CD14-positive monocyte (primary cell): ENCODE data around the gene SCN3A. TPM values are rescaled to one million over a fixed set of nuclear protein-coding genes. Genes with fewer than 3 reads are reported as not detected.

ENCODE experiments used
- DNase-seq, 3 donors: peaks; one replicate each; pipeline ENCODE4 v3.0.0-alpha.2; 2011 to 2022
- H2AFZ ChIP-seq: 2 replicates; pipeline ENCODE4 v1.6.0; 2012; ENCODE audit warnings: mild to moderate bottlenecking, low read depth, low read length, inconsistent platforms; ENCODE audit not compliant: insufficient read depth, poor library complexity, severe bottlenecking
- H3K27ac ChIP-seq, 2 donors: 1 replicate in 1 of 2; 2 replicates in 1 of 2; pipeline ENCODE4 v1.5.1; 2012 to 2013; ENCODE audit warnings: low read length in 2 of 2, control low read depth in 1 of 2, inconsistent platforms in 1 of 2, low read depth in 1 of 2, mild to moderate bottlenecking in 1 of 2
- H3K27me3 ChIP-seq, 2 donors: one replicate each; pipeline versions ENCODE4 v1.6.0 to v1.6.1; 2011 to 2013; ENCODE audit warnings: low read length in 2 of 2; ENCODE audit not compliant: control insufficient read depth in 2 of 2, insufficient read depth in 2 of 2
- H3K36me3 ChIP-seq, 2 donors: replicated peaks in 1 of 2; 1 replicate in 1 of 2; 2 replicates in 1 of 2; pipeline versions ENCODE4 v1.5.1 to v1.6.1; 2012 to 2013; ENCODE audit warnings: low read length in 2 of 2, control low read depth in 1 of 2, inconsistent platforms in 1 of 2, mild to moderate bottlenecking in 1 of 2; ENCODE audit not compliant: insufficient read depth in 2 of 2, control insufficient read depth in 1 of 2
- H3K4me1 ChIP-seq, 2 donors: 1 replicate in 1 of 2; 2 replicates in 1 of 2; pipeline versions ENCODE4 v1.5.1 to v1.6.1; 2012 to 2013; ENCODE audit warnings: low read length in 2 of 2, control low read depth in 1 of 2, inconsistent platforms in 1 of 2, mild to moderate bottlenecking in 1 of 2, moderate library complexity in 1 of 2; ENCODE audit not compliant: insufficient read depth in 2 of 2, control insufficient read depth in 1 of 2
- H3K4me2 ChIP-seq: replicated peaks from 2 replicates; pipeline ENCODE3; 2012; ENCODE audit warnings: low read length, moderate library complexity, mild to moderate bottlenecking; ENCODE audit not compliant: poor library complexity, severe bottlenecking; ENCODE audit errors: extremely low read depth
- H3K4me3 ChIP-seq, 3 experiments: fragments of 200-600 bp in 1 of 3; sonication (generic) in 1 of 3; replicated peaks in 1 of 3; 1 replicate in 2 of 3; 2 replicates in 1 of 3; pipeline ENCODE4 v1.5.1; 2011 to 2013; ENCODE audit warnings: low read length in 3 of 3, mild to moderate bottlenecking in 3 of 3, control low read depth in 2 of 3, low read depth in 2 of 3, inconsistent platforms in 1 of 3, moderate library complexity in 1 of 3
- H3K79me2 ChIP-seq: 2 replicates; pipeline ENCODE4 v1.6.0; 2012; ENCODE audit warnings: mild to moderate bottlenecking, control low read depth, inconsistent platforms, low read length, moderate library complexity; ENCODE audit not compliant: insufficient read depth
- H3K9ac ChIP-seq: 2 replicates; pipeline ENCODE4 v1.6.0; 2017; ENCODE audit warnings: low read length, mild to moderate bottlenecking; ENCODE audit not compliant: insufficient read depth, poor library complexity, severe bottlenecking
- H3K9me3 ChIP-seq, 2 donors: replicated peaks in 1 of 2; 1 replicate in 1 of 2; 2 replicates in 1 of 2; pipeline versions ENCODE4 v1.5.1 to v1.6.1; 2012 to 2013; ENCODE audit warnings: low read length in 2 of 2, control low read depth in 1 of 2; ENCODE audit not compliant: control insufficient read depth in 1 of 2, insufficient read depth in 1 of 2
- H4K20me1 ChIP-seq: 2 replicates; pipeline ENCODE4 v1.6.0; 2012; ENCODE audit warnings: mild to moderate bottlenecking, low read length, control low read depth, moderate library complexity; ENCODE audit not compliant: insufficient read depth
- H3K27ac Mint-ChIP-seq, 7 donors: one replicate each; pipeline ENCODE4 v1.8.0; 2020; ENCODE audit warnings: mild to moderate bottlenecking in 7 of 7, mixed read lengths in 7 of 7, moderate library complexity in 6 of 7, inconsistent platforms in 2 of 7
- H3K27me3 Mint-ChIP-seq, 3 donors: one replicate each; pipeline ENCODE4 v1.8.0; 2021 to 2022; ENCODE audit warnings: low read depth in 3 of 3, mild to moderate bottlenecking in 3 of 3, mixed read lengths in 3 of 3, moderate library complexity in 3 of 3, inconsistent platforms in 1 of 3
- H3K36me3 Mint-ChIP-seq, 2 donors: one replicate each; pipeline ENCODE4 v1.8.0; 2020; ENCODE audit warnings: mixed read lengths in 2 of 2, inconsistent platforms in 1 of 2, mild to moderate bottlenecking in 1 of 2
- H3K4me1 Mint-ChIP-seq: one replicate; pipeline ENCODE4 v1.8.0; 2020; ENCODE audit warnings: mild to moderate bottlenecking, mixed read lengths
- H3K4me3 Mint-ChIP-seq, 2 donors: one replicate each; pipeline ENCODE4 v1.8.0; 2020; ENCODE audit warnings: mild to moderate bottlenecking in 2 of 2, mixed read lengths in 2 of 2, moderate library complexity in 1 of 2
- H3K9me3 Mint-ChIP-seq, 7 donors: one replicate each; pipeline ENCODE4 v1.8.0; 2020 to 2022; ENCODE audit warnings: mixed read lengths in 7 of 7, mild to moderate bottlenecking in 6 of 7, moderate library complexity in 6 of 7, inconsistent platforms in 2 of 7
- WGBS: methylation state at CpG from one replicate; pipeline ENCODE4 v1.1.5; 2013; ENCODE audit warnings: missing lambda C conversion rate; ENCODE audit not compliant: insufficient coverage; 5-methylcytosine and 5-hydroxymethylcytosine counted together
- intact Hi-C, 2 donors: fragments of 100-400 bp; cut with micrococcal nuclease; formaldehyde crosslinking; loops; one replicate each; pipeline versions ENCODE4 v1.15.0 to v1.15.1; 2023
- polyA plus RNA-seq, 3 donors: library from polyadenylated mRNA; depleted of rRNA in 1 of 3; unstranded in 2 of 3; stranded (reverse) in 1 of 3; fragments of 300-500 nt in 2 of 3; fragments of >200 nt in 1 of 3; fragmentation: Illumina TruSeq in 2 of 3; gene quantifications; 1 replicate in 2 of 3; 2 replicates in 1 of 3; pipeline ENCODE4 v1.2.3, GENCODE V29; 2012 to 2021
- TF ChIP-seq, protein P1 (sequence below): fragments of 200-600 bp; IDR thresholded peaks from one replicate; pipeline ENCODE4 v1.8.0; 2022; ENCODE audit warnings: antibody characterized with exemption, mild to moderate bottlenecking

SCN3A gene
- polyA plus RNA-seq, 3 donors = 0.03 TPM; not detected in 2

DNA sequence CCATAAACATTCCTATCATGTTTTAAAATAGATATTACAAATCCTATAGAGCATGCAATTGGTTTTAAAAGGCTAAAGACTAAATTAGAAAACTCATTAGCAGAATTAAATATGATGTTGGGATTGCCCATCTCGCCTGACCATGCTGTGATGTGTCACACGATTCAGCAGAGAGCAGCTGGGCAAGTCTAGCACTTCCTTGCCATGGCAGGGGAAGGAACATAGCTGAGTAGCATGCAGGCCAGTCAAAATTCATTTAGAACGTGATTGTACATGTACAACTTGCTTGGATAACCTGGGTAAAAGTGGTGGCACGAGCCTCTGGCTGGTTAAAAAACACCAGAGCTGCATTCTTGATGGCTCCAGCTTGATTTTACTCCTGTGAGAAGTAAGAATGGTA is 81.3 kb downstream of the SCN3A start:
- 89% methylated on average over 4 of the region's 4 CpGs for WGBS
- TF ChIP-seq, protein P1, sequence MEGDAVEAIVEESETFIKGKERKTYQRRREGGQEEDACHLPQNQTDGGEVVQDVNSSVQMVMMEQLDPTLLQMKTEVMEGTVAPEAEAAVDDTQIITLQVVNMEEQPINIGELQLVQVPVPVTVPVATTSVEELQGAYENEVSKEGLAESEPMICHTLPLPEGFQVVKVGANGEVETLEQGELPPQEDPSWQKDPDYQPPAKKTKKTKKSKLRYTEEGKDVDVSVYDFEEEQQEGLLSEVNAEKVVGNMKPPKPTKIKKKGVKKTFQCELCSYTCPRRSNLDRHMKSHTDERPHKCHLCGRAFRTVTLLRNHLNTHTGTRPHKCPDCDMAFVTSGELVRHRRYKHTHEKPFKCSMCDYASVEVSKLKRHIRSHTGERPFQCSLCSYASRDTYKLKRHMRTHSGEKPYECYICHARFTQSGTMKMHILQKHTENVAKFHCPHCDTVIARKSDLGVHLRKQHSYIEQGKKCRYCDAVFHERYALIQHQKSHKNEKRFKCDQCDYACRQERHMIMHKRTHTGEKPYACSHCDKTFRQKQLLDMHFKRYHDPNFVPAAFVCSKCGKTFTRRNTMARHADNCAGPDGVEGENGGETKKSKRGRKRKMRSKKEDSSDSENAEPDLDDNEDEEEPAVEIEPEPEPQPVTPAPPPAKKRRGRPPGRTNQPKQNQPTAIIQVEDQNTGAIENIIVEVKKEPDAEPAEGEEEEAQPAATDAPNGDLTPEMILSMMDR = no peak

DNA sequence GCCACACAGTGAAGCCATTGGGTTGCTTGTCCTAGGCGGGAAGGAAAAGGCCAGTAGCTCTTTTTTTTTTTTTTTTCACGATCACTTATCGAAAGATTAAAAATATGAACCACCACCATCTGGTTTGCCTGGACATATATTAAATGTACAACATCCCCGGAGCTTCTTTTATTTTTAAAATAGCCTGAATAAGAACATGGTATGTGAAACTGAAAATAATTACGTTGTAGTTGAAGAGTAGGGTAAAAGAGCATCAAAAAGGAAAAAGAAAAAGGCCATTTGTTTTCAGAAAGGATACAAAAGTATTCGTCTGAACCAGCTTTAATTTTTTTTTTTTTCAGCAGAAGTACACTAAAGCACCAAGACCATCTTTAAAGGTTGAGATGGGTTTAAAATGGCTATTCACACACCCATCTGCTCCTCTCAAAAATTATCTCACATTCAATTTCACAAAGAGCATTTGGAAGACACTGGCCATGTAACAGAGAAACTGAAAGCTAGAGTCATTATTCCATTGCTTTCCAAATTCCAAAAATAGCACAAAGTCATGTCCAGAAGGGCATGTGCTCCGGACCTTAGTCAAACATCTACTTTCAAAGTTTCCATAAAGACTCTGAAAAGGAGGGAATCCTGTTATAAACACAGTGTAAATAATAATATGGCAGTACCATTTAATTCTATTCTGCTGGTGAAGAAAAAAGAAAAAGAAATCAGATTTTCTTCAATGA is 82.9 kb downstream of the SCN3A start:
- Histone ChIP-seq H3K9me3 (no peaks in the 10 kb centered on the region), H4K20me1 (no peaks in the 10 kb centered on the region), H3K27ac (no peak overlapping the region), H3K4me2 (no peak overlapping the region), H3K4me3 (no peak overlapping the region), H3K27me3 (no peaks in the 10 kb centered on the region), H3K36me3 (no peaks in the 10 kb centered on the region), H3K79me2 (no peaks in the 10 kb centered on the region), H3K4me1 (no peaks in the 10 kb centered on the region), H3K9ac (no peak overlapping the region), H2AFZ (no peak overlapping the region)
- intact Hi-C loops = no loop called here
- TF ChIP-seq, protein P1 = no peak
- Mint-ChIP-seq H3K27me3 (no peaks in the 10 kb centered on the region), H3K9me3 (peaks cover 0 to 2% (median 1%) of the 10 kb centered on the region in 7 donors), H3K36me3 (no peaks in the 10 kb centered on the region), H3K4me3 (no peak overlapping the region), H3K4me1 (no peaks in the 10 kb centered on the region), H3K27ac (no peak overlapping the region)
- DNase-seq = no peak
- no CpG with 5 or more reads among the region's 7 CpGs for WGBS

More for the DNA sequence above, 81.3 kb downstream of the SCN3A start:
- Mint-ChIP-seq H3K36me3 (no peaks in the 10 kb centered on the region), H3K4me1 (no peaks in the 10 kb centered on the region), H3K27me3 (no peaks in the 10 kb centered on the region), H3K9me3 (peaks cover 0 to 4% (median 1%) of the 10 kb centered on the region in 7 donors), H3K4me3 (no peak overlapping the region), H3K27ac (no peak overlapping the region)
- Histone ChIP-seq H3K4me2 (no peak overlapping the region), H3K79me2 (no peaks in the 10 kb centered on the region), H2AFZ (no peak overlapping the region), H3K27me3 (no peaks in the 10 kb centered on the region), H3K36me3 (no peaks in the 10 kb centered on the region), H3K27ac (no peak overlapping the region), H3K9me3 (no peaks in the 10 kb centered on the region), H3K9ac (no peak overlapping the region), H3K4me3 (no peak overlapping the region), H4K20me1 (no peaks in the 10 kb centered on the region), H3K4me1 (no peaks in the 10 kb centered on the region)
- DNase-seq = no peak
- intact Hi-C loops = no loop called here
